Effector memory CD4-positive, alpha-beta T cell (primary cell): ENCODE data around the gene CES4A.

Experiments
- DNase-seq, 3 donors: peaks; one replicate each; pipeline ENCODE4 v3.0.0-alpha.2; 2020
- H3K27ac ChIP-seq: 2 replicates; pipeline ENCODE4 v1.7.0; 2013; ENCODE audit warnings: mild to moderate bottlenecking, low read length, moderate library complexity; ENCODE audit not compliant: insufficient read depth, poor library complexity, severe bottlenecking
- H3K27me3 ChIP-seq: replicated peaks from 2 replicates; pipeline ENCODE4 v1.7.0; 2013; ENCODE audit warnings: mild to moderate bottlenecking, low read length; ENCODE audit not compliant: insufficient read depth, control insufficient read depth, poor library complexity, severe bottlenecking
- H3K36me3 ChIP-seq: 2 replicates; pipeline ENCODE4 v1.7.0; 2013; ENCODE audit warnings: mild to moderate bottlenecking, low read length, moderate library complexity; ENCODE audit not compliant: control insufficient read depth, insufficient read depth
- H3K4me1 ChIP-seq: 2 replicates; pipeline ENCODE4 v1.7.0; 2013; ENCODE audit warnings: low read length, mild to moderate bottlenecking; ENCODE audit not compliant: control insufficient read depth, insufficient read depth, poor library complexity, severe bottlenecking
- H3K4me3 ChIP-seq: 2 replicates; pipeline ENCODE4 v1.7.0; 2013; ENCODE audit warnings: low read length, low read depth, mild to moderate bottlenecking; ENCODE audit not compliant: insufficient read depth, poor library complexity, severe bottlenecking
- H3K9me3 ChIP-seq: 2 replicates; pipeline ENCODE4 v1.7.0; 2013; ENCODE audit warnings: mild to moderate bottlenecking, low read length, moderate library complexity; ENCODE audit not compliant: control insufficient read depth

The CES4A gene

GRCh38 chr16:67017421-67017750, 29.0 kb downstream of the CES4A start:
- Histone ChIP-seq H3K4me1 (peaks cover 14% of the 10 kb centered on the region), H3K9me3 (no peaks in the 10 kb centered on the region), H3K27ac (no peak overlapping the region), H3K27me3 (no peaks in the 10 kb centered on the region), H3K4me3 (no peak overlapping the region), H3K36me3 (no peaks in the 10 kb centered on the region)
- no peak for DNase-seq

- H3K27ac ChIP-seq: no peak overlapping the region
- H3K9me3 ChIP-seq: no peaks in the 10 kb centered on the region
- H3K4me3 ChIP-seq: no peak overlapping the region
- peak; percentile 64 to 76 (median 67) for DNase-seq
- H3K36me3 ChIP-seq: no peaks in the 10 kb centered on the region
- H3K4me1 ChIP-seq: peaks cover 14% of the 10 kb centered on the region
- no peaks in the 10 kb centered on the region for H3K27me3 ChIP-seq
These were observed 29.6 kb downstream of the CES4A start for GRCh38 chr16:67017810-67018488.

- Histone ChIP-seq H3K27me3 (no peaks in the 10 kb centered on the region), H3K4me1 (peaks cover 5% of the 10 kb centered on the region), H3K9me3 (no peaks in the 10 kb centered on the region), H3K4me3 (no peak overlapping the region), H3K36me3 (no peaks in the 10 kb centered on the region), H3K27ac (no peak overlapping the region)
- DNase-seq: no peak
These were observed 30.8 kb downstream of the CES4A start for GRCh38 chr16:67019171-67019570.

DNA sequence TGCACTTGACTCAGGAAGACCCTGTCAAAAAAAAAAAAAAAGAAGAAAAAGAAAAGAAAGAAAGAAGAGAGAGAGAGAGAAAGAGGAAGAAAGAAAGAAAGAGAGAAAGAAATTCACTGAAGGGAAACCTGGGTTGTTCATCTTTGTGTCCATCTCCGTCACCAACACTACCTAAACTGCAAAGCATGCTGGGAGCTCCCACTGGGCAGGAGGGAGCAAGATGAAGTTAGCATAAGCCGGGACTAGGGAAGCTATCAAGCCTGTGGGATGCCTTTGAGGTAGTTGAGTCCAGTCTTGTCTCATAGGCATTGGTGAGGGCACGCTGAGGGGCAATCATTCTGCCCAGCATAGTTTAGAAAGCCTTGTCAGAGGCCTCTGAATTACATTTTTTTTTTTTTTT, 32.9 kb downstream of the CES4A start:
- Histone ChIP-seq H3K27ac (no peak overlapping the region), H3K4me1 (no peaks in the 10 kb centered on the region), H3K9me3 (no peaks in the 10 kb centered on the region), H3K4me3 (no peak overlapping the region), H3K36me3 (no peaks in the 10 kb centered on the region), H3K27me3 (no peaks in the 10 kb centered on the region)
- DNase-seq: no peak

DNA sequence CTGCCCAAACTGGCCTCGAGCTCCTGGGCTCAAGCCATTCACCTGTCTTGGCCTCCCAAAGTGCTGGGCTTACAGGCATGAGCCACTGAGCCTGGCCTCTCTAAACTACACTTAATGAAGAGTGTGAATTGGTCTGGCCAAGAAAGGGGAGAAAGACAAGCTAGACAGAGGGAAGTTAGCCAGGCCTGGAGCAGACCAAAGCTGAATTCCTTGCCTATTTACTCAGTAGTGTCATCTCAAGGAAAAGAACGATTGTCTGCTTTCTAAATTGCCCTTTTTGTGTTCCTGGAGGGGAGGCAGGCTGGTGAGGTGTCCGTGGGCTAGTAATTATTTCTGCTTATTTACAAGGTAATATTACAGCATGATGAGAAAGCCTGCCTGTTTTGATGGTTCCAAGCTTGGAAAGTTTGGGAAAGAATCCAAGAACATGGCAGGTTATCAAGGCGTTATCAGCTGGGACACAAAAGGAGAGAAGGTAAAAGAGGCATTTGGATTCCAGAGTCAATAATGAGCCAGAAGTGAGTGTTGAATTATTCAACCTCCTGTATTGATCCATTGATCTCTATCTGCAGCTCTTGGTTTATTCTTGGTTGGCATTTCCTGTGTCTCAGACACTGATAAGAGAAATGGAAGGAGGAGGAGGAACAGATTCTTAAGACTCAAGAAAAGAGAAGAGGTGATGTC, 34.3 kb downstream of the CES4A start:
- Histone ChIP-seq H3K4me1 (no peaks in the 10 kb centered on the region), H3K27ac (no peak overlapping the region), H3K36me3 (no peaks in the 10 kb centered on the region), H3K9me3 (no peaks in the 10 kb centered on the region), H3K27me3 (no peaks in the 10 kb centered on the region), H3K4me3 (no peak overlapping the region)
- DNase-seq: no peak

DNA sequence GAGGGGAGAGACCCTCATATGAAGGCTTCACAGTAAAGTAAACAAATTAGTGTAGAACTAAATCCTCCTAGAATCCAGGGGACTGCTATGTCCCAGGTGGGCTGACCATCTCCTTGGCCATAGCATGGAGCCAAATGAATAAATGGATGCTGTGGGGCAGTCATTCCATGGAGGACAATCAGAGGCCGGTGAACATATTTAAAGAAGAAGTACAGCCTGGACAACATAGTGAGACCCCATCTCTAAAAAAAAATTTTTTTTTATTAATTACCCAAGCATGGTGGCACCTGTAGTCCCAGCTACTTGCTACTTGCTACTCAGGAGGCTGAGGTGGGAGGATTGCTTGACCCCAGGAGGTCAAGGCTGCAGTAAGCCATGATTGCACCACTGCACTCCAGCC, 35.3 kb downstream of the CES4A start:
- no peak overlapping the region for H3K27ac ChIP-seq
- H3K4me3 ChIP-seq: no peak overlapping the region
- H3K9me3 ChIP-seq: no peaks in the 10 kb centered on the region
- no peaks in the 10 kb centered on the region for H3K27me3 ChIP-seq
- no peak for DNase-seq
- peaks cover 8% of the 10 kb centered on the region for H3K4me1 ChIP-seq
- H3K36me3 ChIP-seq: no peaks in the 10 kb centered on the region

- H3K27me3 ChIP-seq: no peaks in the 10 kb centered on the region
- no peak for DNase-seq
- no peaks in the 10 kb centered on the region for H3K36me3 ChIP-seq
- peaks cover 8% of the 10 kb centered on the region for H3K4me1 ChIP-seq
- H3K27ac ChIP-seq: no peak overlapping the region
- no peak overlapping the region for H3K4me3 ChIP-seq
- H3K9me3 ChIP-seq: no peaks in the 10 kb centered on the region
These were observed 36.2 kb downstream of the CES4A start for GRCh38 chr16:67024384-67025209.

GRCh38 chr16:67025210-67025550, 36.8 kb downstream of the CES4A start:
- no peak overlapping the region for H3K27ac ChIP-seq
- no peaks in the 10 kb centered on the region for H3K36me3 ChIP-seq
- no peak overlapping the region for H3K4me3 ChIP-seq
- no peak for DNase-seq
- H3K9me3 ChIP-seq: no peaks in the 10 kb centered on the region
- H3K4me1 ChIP-seq: peaks cover 13% of the 10 kb centered on the region
- H3K27me3 ChIP-seq: no peaks in the 10 kb centered on the region

GRCh38 chr16:67026570-67026969, 38.2 kb downstream of the CES4A start:
- DNase-seq: no peak
- H3K4me1 ChIP-seq: peaks cover 16% of the 10 kb centered on the region
- no peaks in the 10 kb centered on the region for H3K9me3 ChIP-seq
- H3K4me3 ChIP-seq: no peak overlapping the region
- no peaks in the 10 kb centered on the region for H3K36me3 ChIP-seq
- no peak overlapping the region for H3K27ac ChIP-seq
- H3K27me3 ChIP-seq: no peaks in the 10 kb centered on the region

DNA sequence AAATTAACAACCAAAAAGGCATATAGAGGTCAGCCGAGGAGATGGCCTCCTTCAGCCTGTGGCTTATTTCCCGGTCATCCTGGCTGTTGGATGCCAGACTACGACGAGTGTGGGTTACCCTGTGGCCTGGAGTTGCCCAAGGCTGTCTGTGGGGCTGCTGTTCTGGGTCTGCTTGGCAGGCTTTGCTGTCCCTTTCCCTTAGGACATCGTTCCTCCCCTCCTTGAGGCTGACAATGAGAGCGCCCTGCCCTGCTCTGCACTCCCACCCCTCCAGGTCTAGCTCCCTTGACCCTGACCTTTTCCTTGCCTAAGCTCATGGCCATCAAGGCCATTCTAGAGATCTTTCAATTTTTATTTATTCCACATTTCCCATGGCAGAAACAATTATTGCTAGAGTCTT, 38.7 kb downstream of the CES4A start:
- Histone ChIP-seq H3K36me3 (no peaks in the 10 kb centered on the region), H3K4me3 (no peak overlapping the region), H3K27ac (no peak overlapping the region), H3K9me3 (no peaks in the 10 kb centered on the region), H3K27me3 (no peaks in the 10 kb centered on the region), H3K4me1 (peaks cover 21% of the 10 kb centered on the region)
- no peak for DNase-seq
